Right lobe of liver (tissue), 6 donors: ENCODE measurements around the gene ACIN1. TPM values are rescaled to one million over a fixed set of nuclear protein-coding genes. Genes with fewer than 3 reads are reported as not detected.
"Not testable (repeated sequence)": the region's sequence is repeated elsewhere in the genome, so short reads cannot be mapped to it uniquely, and the experiment has no call there.

ENCODE experiments used
- ATAC-seq, 4 donors: fragments of 200-7000 bp; cut with Tn5 transposase; one replicate each; pipeline ENCODE4 v1.9.1; 2020; ENCODE audit warnings: mild to moderate bottlenecking in 4 of 4, moderate library complexity in 4 of 4
- DNase-seq, 3 donors: peaks; one replicate each; pipeline ENCODE4 v3.0.0-alpha.2; 2020
- H3K27ac ChIP-seq, 3 donors: fragments of 200-600 bp; one replicate each; pipeline ENCODE4 v1.8.0; 2022
- H3K27me3 ChIP-seq, 2 donors: fragments of 200-600 bp; one replicate each; pipeline ENCODE4 v1.8.0; 2022
- H3K36me3 ChIP-seq, 4 donors: fragments of 200-600 bp; sonication (generic) in 1 of 4; one replicate each; pipeline versions ENCODE4 v1.5.1 to v1.8.0; 2017 to 2022; ENCODE audit warnings: control low read depth in 1 of 4
- H3K4me1 ChIP-seq, 4 donors: fragments of 200-600 bp; sonication (generic) in 1 of 4; one replicate each; pipeline versions ENCODE4 v1.5.1 to v1.8.0; 2017 to 2022; ENCODE audit warnings: control low read depth in 1 of 4
- H3K4me3 ChIP-seq, 3 donors: fragments of 200-600 bp; one replicate each; pipeline ENCODE4 v1.8.0; 2022
- H3K9me3 ChIP-seq, 4 donors: fragments of 200-600 bp; sonication (generic) in 1 of 4; one replicate each; pipeline versions ENCODE4 v1.5.1 to v1.8.0; 2017 to 2022; ENCODE audit warnings: control low read depth in 1 of 4
- POLR2A ChIP-seq: fragments of 450-650 bp; IDR thresholded peaks from one replicate; pipeline ENCODE4 v1.6.1; 2017; ENCODE audit warnings: antibody characterized with exemption, mild to moderate bottlenecking
- WGBS: methylation state at CpG from one replicate; pipeline ENCODE4 v1.1.6; 2018; ENCODE audit warnings: low coverage, low lambda C conversion rate; ENCODE audit not compliant: insufficient coverage; ENCODE audit errors: missing lambda C conversion rate; 5-methylcytosine and 5-hydroxymethylcytosine counted together
- intact Hi-C, 2 donors: fragments of 100-400 bp; cut with DNase I; formaldehyde crosslinking; loops; one replicate each; pipeline versions ENCODE4 v1.11.2 to v1.14.1; 2022
- total RNA-seq, 6 experiments: library from RNA; depleted of rRNA in 2 of 6; stranded (reverse); fragments of >200 nt in 2 of 6; fragmentation: NEBNext Ultra II Directional in 3 of 6; extraction: Animal tissue kit (Norgen Biotek cat#: 25700) in 3 of 6; gene quantifications; one replicate each; pipeline versions ENCODE4 v1.1.0 to v1.2.4, GENCODE V29; 2016 to 2023
- TF ChIP-seq, protein P1 (sequence below), 4 donors: fragments of 200-600 bp in 3 of 4; fragments of 450-650 bp in 1 of 4; IDR thresholded peaks; one replicate each; pipeline versions ENCODE4 v1.5.1 to v1.8.0; 2016 to 2022; ENCODE audit warnings: antibody characterized with exemption in 4 of 4, mild to moderate bottlenecking in 2 of 4
- donor health status: DM: no; HTN: yes; CAD: no.
- donor health status: DM: no; HTN: no; CAD: no.
- donor health status: DM: no; HTN: no; CAD: no.
- donor health status: DM: no; HTN: yes; CAD: no.
- donor health status: DM: no; HTN: yes; CAD: no.

ACIN1 gene
- total RNA-seq, 6 experiments from 2014 or later = 40.5 to 66.1 (median 52.9) TPM

DNA sequence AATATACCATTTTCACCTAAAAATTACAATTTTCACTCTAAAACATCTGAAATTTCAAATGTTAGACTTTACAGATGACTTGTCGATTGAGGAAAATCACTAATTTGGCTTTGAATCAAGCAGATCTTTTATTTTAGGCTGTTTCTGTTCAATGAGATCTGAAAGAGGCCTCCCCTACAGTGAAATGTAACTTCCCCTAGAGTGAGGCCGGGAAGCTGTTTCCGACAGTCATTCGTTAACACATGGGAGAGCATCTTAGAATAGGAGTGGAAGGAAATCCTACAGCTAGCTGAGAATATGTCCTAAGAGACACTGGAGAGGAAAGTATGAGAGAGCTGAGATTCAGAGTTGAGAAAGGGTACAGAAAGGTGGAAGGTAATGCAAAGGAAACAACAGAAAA, 79.3 kb downstream of the ACIN1 start:
- 70% methylated on average over 4 of the region's 4 CpGs for WGBS
- Histone ChIP-seq H3K36me3 (no peaks in the 10 kb centered on the region), H3K27ac (no peak overlapping the region), H3K4me3 (no peak overlapping the region), H3K4me1 (no peaks in the 10 kb centered on the region), H3K27me3 (no peaks in the 10 kb centered on the region), H3K9me3 (no peaks in the 10 kb centered on the region)
- ATAC-seq (no peak), DNase-seq (no peak)
- intact Hi-C loops = no loop called here
- no peak for TF ChIP-seq POLR2A
- TF ChIP-seq, protein P1, sequence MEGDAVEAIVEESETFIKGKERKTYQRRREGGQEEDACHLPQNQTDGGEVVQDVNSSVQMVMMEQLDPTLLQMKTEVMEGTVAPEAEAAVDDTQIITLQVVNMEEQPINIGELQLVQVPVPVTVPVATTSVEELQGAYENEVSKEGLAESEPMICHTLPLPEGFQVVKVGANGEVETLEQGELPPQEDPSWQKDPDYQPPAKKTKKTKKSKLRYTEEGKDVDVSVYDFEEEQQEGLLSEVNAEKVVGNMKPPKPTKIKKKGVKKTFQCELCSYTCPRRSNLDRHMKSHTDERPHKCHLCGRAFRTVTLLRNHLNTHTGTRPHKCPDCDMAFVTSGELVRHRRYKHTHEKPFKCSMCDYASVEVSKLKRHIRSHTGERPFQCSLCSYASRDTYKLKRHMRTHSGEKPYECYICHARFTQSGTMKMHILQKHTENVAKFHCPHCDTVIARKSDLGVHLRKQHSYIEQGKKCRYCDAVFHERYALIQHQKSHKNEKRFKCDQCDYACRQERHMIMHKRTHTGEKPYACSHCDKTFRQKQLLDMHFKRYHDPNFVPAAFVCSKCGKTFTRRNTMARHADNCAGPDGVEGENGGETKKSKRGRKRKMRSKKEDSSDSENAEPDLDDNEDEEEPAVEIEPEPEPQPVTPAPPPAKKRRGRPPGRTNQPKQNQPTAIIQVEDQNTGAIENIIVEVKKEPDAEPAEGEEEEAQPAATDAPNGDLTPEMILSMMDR (IDR thresholded peaks at IDR 0.05) = no peak

DNA sequence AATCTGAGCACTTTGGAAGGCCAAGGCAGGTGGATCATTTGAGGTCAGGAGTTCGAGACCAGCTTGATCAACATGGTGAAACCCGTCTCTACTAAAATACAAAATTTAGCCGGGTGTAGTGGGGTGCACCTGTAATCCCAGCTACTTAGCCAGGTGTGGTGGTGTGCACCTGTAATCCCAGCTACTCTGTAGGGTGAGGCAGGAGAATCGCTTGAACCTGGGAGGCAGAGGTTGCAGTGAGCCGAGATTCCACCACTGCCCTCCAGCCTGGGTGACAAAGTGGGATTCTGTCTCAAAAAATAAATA, 81.2 kb downstream of the ACIN1 start:
- DNase-seq, H3K27me3 ChIP-seq, ATAC-seq, H3K36me3 ChIP-seq, H3K4me1 ChIP-seq, H3K27ac ChIP-seq, H3K9me3 ChIP-seq, intact Hi-C loops, H3K4me3 ChIP-seq: not testable (repeated sequence)
- 87% methylated on average over 5 of the region's 5 CpGs for WGBS

DNA sequence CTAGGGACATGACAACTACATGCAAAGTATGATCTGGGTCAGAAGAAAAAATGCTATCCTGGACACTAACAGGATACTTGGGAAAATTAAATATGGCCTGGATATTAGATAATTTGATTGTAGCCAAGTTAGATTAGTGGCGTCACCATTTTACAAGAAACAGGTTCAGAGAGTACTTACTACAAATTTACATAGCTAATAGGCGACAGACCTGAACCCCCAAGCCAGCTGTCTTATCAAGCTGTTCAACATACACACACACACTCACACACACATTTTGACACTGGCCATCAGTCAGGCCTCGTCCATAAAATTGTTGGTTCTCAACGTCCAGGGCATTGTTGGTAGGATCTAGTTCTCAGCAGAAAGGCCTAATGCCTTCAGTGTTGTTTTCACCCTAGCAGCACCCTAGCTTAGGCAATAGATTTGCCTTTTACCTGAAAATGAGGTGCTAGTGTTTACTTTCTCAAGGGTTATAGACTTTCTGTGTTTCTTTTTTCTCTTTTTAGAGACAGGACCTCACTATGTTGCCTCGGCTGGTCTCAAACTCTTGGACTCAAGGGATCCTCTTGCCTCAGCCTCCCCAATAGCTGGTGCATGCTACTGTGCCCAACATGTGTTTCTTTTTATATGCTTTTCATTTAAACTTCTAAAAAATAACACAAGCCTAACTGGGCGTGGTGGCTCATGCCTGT, 81.7 kb downstream of the ACIN1 start:
- Histone ChIP-seq H3K4me3 (no peak overlapping the region), H3K27me3 (no peaks in the 10 kb centered on the region), H3K27ac (no peak overlapping the region), H3K9me3 (no peaks in the 10 kb centered on the region), H3K4me1 (peaks cover 0 to 8% (median 0%) of the 10 kb centered on the region in 4 donors), H3K36me3 (no peaks in the 10 kb centered on the region)
- no peak for ATAC-seq
- 74% methylated on average over 6 of the region's 6 CpGs for WGBS
- intact Hi-C loops = no loop called here
- TF ChIP-seq POLR2A = no peak
- TF ChIP-seq, protein P1 (IDR thresholded peaks at IDR 0.05) = no peak
- DNase-seq = no peak

DNA sequence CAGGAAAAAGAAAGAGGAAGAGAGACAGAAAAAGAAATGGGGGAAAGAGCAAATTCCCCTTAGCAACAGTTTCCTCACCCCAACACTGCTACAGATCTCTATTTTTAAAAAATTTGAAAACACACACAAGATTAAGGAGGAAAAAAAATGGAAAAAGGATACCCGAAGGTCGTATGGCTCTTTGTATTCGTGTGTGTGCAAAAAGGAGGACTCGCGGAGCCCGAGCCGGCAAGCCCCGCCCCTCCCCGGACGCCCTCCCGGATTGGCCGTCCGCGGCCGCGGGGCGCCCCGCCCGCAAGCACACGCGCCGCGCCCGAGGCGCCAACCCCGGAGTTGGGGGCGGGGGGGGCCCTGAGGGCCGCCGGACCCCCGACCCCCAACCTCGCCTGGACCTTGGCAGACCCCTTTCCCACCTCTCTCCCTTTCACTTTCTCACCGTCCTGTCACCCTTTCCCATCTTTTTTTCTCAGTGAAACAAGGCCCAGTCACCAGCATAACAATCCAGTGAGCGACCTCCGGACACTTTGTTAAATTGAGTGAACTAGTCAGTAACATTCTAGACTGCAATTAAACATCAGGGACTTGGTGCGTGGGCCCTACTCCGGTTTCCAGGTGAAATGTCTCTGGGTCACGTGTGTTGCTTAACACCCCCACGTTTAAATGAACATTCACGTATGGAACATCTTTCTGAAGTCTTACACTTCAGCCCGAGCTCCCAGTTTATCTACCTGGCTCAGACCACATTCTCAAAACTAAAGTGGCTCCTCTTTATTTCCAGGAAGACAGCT, 84.8 kb downstream of the ACIN1 start, which contains the start of gene C14orf93:
TSS of gene C14orf93 (minus strand) at position 205 of the 788 bp plus-strand sequence. CDS start 11,120 bp downstream, outside the sequence.
- peak; percentile 39 for TF ChIP-seq POLR2A
- TF ChIP-seq, protein P1 (IDR thresholded peaks at IDR 0.05) = no peak
- under 1% methylated on average over 14 of the region's 40 CpGs for WGBS
- DNase-seq (peak; percentile 87 to 88 (median 88)), ATAC-seq (peak; percentile 53 to 69 (median 65))
- intact Hi-C loops = no loop called here
- Histone ChIP-seq H3K27me3 (no peaks in the 10 kb centered on the region), H3K27ac (peak within 1 kb of the TSS; percentile 67 to 74 (median 68)), H3K36me3 (no peaks in the 10 kb centered on the region), H3K4me1 (peaks cover 0 to 19% (median 2%) of the 10 kb centered on the region in 4 donors), H3K4me3 (peak within 1 kb of the TSS; percentile 38 to 65 (median 55)), H3K9me3 (no peaks in the 10 kb centered on the region)

DNA sequence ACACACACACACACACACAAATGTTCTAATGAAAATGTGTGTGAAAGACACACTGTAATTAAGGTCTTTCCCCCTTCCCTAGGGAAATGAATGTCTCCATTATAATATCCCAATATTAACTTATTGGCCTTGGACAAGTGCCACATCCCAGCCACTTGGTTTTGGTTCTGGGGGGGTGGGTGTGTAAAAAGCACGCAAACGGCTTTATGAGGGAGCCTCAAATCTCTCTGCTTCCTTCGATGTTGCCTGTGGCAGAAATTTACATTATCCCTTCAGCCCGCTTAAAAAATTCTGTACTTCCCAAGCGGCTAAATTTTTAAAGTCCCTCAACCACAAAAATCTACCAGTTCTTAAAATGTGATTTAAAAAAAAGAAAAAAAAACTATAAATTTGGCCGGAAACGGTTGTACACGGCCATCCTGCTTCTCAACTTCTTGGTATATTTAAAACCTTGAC, 85.4 kb downstream of the ACIN1 start:
- intact Hi-C loops = no loop called here
- WGBS = 30% methylated on average over 8 of the region's 8 CpGs

More for the DNA sequence above, 85.4 kb downstream of the ACIN1 start:
- Histone ChIP-seq H3K36me3 (no peaks in the 10 kb centered on the region), H3K4me1 (peaks cover 0 to 19% (median 2%) of the 10 kb centered on the region in 4 donors), H3K27me3 (no peaks in the 10 kb centered on the region), H3K4me3 (peak overlapping the region; percentile 38 to 65 (median 55)), H3K27ac (peak overlapping the region; percentile 67 to 74 (median 68)), H3K9me3 (no peaks in the 10 kb centered on the region)
- TF ChIP-seq POLR2A = no peak
- TF ChIP-seq, protein P1 (IDR thresholded peaks at IDR 0.05) = no peak
- ATAC-seq (no peak), DNase-seq (no peak)
